Body of pancreas (tissue), 4 donors: ENCODE data around the gene TNKS2. TPM values are rescaled to one million over a fixed set of nuclear protein-coding genes. Genes with fewer than 3 reads are reported as not detected.
"Not testable (repeated sequence)": the region's sequence is repeated elsewhere in the genome, so short reads cannot be mapped to it uniquely, and the experiment has no call there.

Experiments used
- ATAC-seq: fragments of 150-250 bp; one replicate; pipeline ENCODE4 v1.9.1; 2016
- DNase-seq, 4 donors: peaks; one replicate each; pipeline ENCODE4 v3.0.0-alpha.2; 2019
- H3K27ac ChIP-seq, 4 donors: fragments of 200-600 bp; sonication (generic); 1 replicate in 3 of 4; 2 replicates in 1 of 4; pipeline versions ENCODE4 v1.5.1 to v1.6.1; 2016 to 2019; ENCODE audit warnings: mild to moderate bottlenecking in 1 of 4, mixed read lengths in 1 of 4, moderate library complexity in 1 of 4
- H3K27me3 ChIP-seq, 2 donors: fragments of 200-600 bp; sonication (generic); one replicate each; pipeline ENCODE4 v1.6.0; 2016; ENCODE audit warnings: mild to moderate bottlenecking in 1 of 2
- H3K36me3 ChIP-seq, 2 donors: fragments of 200-600 bp; sonication (generic); replicated peaks in 1 of 2; 2 replicates each; pipeline ENCODE4 v1.5.1; 2016; ENCODE audit warnings: low read depth in 2 of 2; ENCODE audit not compliant: insufficient read depth in 1 of 2
- H3K4me1 ChIP-seq: fragments of 200-600 bp; sonication (generic); one replicate; pipeline ENCODE4 v1.6.0; 2016
- H3K4me3 ChIP-seq, 2 donors: fragments of 200-600 bp; sonication (generic); 1 replicate in 1 of 2; 2 replicates in 1 of 2; pipeline ENCODE4 v1.5.1; 2016 to 2019
- H3K9me3 ChIP-seq, 3 donors: fragments of 200-600 bp; sonication (generic); 1 replicate in 2 of 3; 2 replicates in 1 of 3; pipeline ENCODE4 v1.5.1; 2016
- CTCF ChIP-seq, 7 experiments: fragments of 450-650 bp in 4 of 7; fragments of 200-600 bp in 3 of 7; sonication (generic) in 3 of 7; IDR thresholded peaks; one replicate each; pipeline ENCODE4 v1.5.1; 2016 to 2019; ENCODE audit warnings: antibody characterized with exemption in 7 of 7
- POLR2A ChIP-seq, 3 donors: fragments of 450-650 bp; IDR thresholded peaks; one replicate each; pipeline ENCODE4 v1.6.1; 2016; ENCODE audit warnings: antibody characterized with exemption in 3 of 3, mild to moderate bottlenecking in 2 of 3
- WGBS, 2 donors: methylation state at CpG; one replicate each; pipeline ENCODE4 v1.1.5; 2017; 5-methylcytosine and 5-hydroxymethylcytosine counted together
- intact Hi-C: fragments of 100-400 bp; cut with DNase I; formaldehyde crosslinking; loops from one replicate; pipeline ENCODE4 v1.15.1; 2023
- total RNA-seq, 2 donors: library from RNA; depleted of rRNA; stranded (reverse); fragments of >200 nt; gene quantifications; one replicate each; pipeline ENCODE4 v1.1.0, GENCODE V29; 2016

The TNKS2 gene
- total RNA-seq, 2 donors from 2014 or later: 23.4 to 29.6 TPM

DNA sequence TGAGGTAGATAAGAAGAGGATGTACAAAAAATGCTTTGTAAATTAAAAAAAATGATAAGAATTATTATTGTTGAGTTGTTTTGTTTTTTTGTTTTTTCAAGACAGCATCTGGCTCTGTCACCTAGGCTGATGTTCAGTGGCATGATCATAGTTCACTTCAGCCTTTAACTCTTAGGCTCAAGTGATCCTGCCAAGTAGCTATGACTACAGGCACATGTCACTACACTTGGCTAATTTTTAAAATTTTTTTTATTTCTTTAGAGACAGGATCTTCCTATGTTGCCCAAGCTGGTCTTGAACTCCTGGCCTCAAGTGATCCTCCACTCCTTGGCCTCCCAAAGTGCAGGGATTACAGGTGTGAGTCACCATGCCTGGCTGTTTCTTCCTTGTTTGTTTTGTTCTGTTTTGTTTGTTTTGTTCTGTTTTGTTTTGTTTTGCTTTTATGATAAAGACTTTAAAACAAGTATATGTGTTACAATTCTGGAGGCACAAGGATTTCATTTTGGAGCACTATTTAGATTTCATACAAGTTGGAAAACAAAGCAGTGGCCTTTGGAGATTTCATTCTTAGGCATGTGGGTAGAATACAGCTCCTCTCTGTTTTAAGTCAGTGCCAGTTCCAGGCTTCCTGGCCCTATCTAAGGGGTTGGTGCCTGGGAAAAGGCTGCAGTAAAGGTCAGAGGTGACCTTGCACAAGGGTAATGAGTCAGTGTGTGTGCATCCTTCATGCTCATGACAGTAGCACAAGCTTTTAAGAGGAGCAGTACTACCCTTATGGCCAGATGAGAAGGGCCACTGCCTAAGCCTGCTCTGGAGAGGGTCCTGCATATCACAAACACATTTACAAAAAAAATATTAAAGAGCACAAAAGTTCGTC, 93.1 kb downstream of the TNKS2 start:
- Histone ChIP-seq H3K27ac (no peak overlapping the region), H3K4me3 (no peak overlapping the region), H3K36me3 (no peaks in the 10 kb centered on the region), H3K27me3 (no peaks in the 10 kb centered on the region), H3K9me3 (no peaks in the 10 kb centered on the region), H3K4me1 (peaks cover 13% of the 10 kb centered on the region)
- TF ChIP-seq POLR2A (IDR thresholded peaks at IDR 0.05): no peak
- no peak for TF ChIP-seq CTCF (IDR thresholded peaks at IDR 0.05)
- DNase-seq (no peak), ATAC-seq (no peak)
- intact Hi-C loops: no loop called here
- WGBS, 2 donors: 72 to 80% methylated on average over 1 of the region's 1 CpG

DNA sequence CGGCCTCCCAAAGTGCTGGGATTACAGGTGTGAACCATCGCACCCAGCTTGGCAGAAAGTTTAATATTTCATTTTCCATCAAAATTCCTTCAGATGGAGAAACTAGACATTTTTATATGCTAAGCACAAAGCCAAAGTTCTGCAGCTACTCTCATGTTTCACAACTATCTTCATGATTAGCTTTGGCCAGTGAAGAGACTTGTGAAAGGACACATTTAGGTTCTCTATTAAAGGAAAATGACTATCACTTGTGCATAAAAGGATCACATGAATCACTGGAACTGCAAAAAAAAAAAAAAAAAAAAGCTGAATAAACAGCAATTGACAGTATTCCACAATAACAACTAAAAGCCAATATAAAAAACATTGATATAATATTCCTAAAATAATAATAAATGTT, 94.8 kb downstream of the TNKS2 start:
- ATAC-seq (no peak), DNase-seq (no peak)
- intact Hi-C loops: no loop called here
- Histone ChIP-seq H3K36me3 (no peaks in the 10 kb centered on the region), H3K27ac (no peak overlapping the region), H3K4me3 (no peak overlapping the region), H3K4me1 (peaks cover under 1% of the 10 kb centered on the region), H3K9me3 (no peaks in the 10 kb centered on the region), H3K27me3 (no peaks in the 10 kb centered on the region)
- 89 to 94% methylated on average over 2 of the region's 2 CpGs for WGBS, 2 donors
- TF ChIP-seq POLR2A (IDR thresholded peaks at IDR 0.05) (no peak), CTCF (IDR thresholded peaks at IDR 0.05) (no peak)

DNA sequence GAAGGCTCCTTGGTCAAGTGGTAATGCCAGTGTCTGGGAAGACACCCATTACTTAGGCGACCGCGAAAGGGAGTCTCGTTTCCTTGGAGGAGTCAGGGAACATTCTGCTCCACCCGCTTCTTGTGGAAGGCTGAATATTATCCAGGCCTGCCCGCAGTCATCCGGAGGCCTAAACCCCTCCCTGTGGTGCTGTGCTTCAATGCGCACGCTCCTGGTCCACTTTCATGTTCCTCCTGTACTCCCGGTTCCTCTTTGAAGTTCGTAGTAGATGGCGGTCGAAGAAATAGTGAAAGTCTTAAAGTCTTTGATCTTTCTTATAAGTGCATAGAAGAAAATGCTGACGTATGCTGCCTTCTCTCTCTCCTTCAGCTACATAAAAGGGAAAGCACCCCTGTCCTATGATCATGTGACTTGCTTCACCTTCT, 96.0 kb downstream of the TNKS2 start:
- intact Hi-C loops, ATAC-seq, H3K4me3 ChIP-seq, H3K9me3 ChIP-seq, H3K4me1 ChIP-seq, DNase-seq, H3K27ac ChIP-seq, H3K27me3 ChIP-seq, H3K36me3 ChIP-seq: not testable (repeated sequence)
- 84 to 87% methylated on average over 13 to 14 of the region's 14 CpGs for WGBS, 2 donors

- DNase-seq: no peak
- Histone ChIP-seq H3K36me3 (no peaks in the 10 kb centered on the region), H3K4me3 (no peak overlapping the region), H3K4me1 (no peaks in the 10 kb centered on the region), H3K27me3 (no peaks in the 10 kb centered on the region), H3K27ac (no peak overlapping the region), H3K9me3 (no peaks in the 10 kb centered on the region)
- 76 to 82% methylated on average over 3 of the region's 3 CpGs for WGBS, 2 donors
- ATAC-seq: no peak
- intact Hi-C loops: no loop called here
- TF ChIP-seq POLR2A (IDR thresholded peaks at IDR 0.05) (no peak), CTCF (IDR thresholded peaks at IDR 0.05) (no peak)
These were observed 98.1 kb downstream of the TNKS2 start for GRCh38 chr10:91896212-91896756.

- H3K36me3 ChIP-seq: no peaks in the 10 kb centered on the region
- ATAC-seq (no peak), DNase-seq (no peak)
- intact Hi-C loops: no loop called here
- TF ChIP-seq POLR2A (IDR thresholded peaks at IDR 0.05) (no peak), CTCF (IDR thresholded peaks at IDR 0.05) (no peak)
- no peaks in the 10 kb centered on the region for H3K9me3 ChIP-seq
- H3K4me3 ChIP-seq: no peak overlapping the region
- 60 to 61% methylated on average over 8 of the region's 8 CpGs for WGBS, 2 donors
- no peaks in the 10 kb centered on the region for H3K4me1 ChIP-seq
- no peaks in the 10 kb centered on the region for H3K27me3 ChIP-seq
- no peak overlapping the region for H3K27ac ChIP-seq
These were observed 99.2 kb downstream of the TNKS2 start for GRCh38 chr10:91897421-91897820.
